Karpas-422 (cell line): ENCODE results near the gene INVS. TPM values are rescaled to one million over a fixed set of nuclear protein-coding genes. Genes with fewer than 3 reads are reported as not detected.

ENCODE experiments used
- DNase-seq: peaks from one replicate; pipeline ENCODE4 v3.0.0-alpha.2; 2015
- H2AFZ ChIP-seq: fragments of 200-600 bp; sonication (generic); 2 replicates; pipeline ENCODE4 v1.6.1; 2014; ENCODE audit warnings: antibody characterized with exemption, low read length, mixed read lengths
- H3K27ac ChIP-seq: fragments of 200-600 bp; sonication (generic); 2 replicates; pipeline ENCODE4 v1.5.1; 2014; ENCODE audit warnings: mild to moderate bottlenecking, low read length, moderate library complexity
- H3K27me3 ChIP-seq: fragments of 200-600 bp; sonication (generic); 2 replicates; pipeline ENCODE4 v1.6.1; 2014; ENCODE audit warnings: low read length, mixed read lengths
- H3K36me3 ChIP-seq: fragments of 200-600 bp; sonication (generic); 2 replicates; pipeline ENCODE4 v1.6.1; 2014; ENCODE audit warnings: low read length, mixed read lengths; ENCODE audit not compliant: insufficient read depth
- H3K4me1 ChIP-seq: fragments of 200-600 bp; sonication (generic); 2 replicates; pipeline ENCODE4 v1.6.1; 2014; ENCODE audit warnings: mild to moderate bottlenecking, low read length, mixed read lengths
- H3K4me2 ChIP-seq: fragments of 200-600 bp; sonication (generic); 2 replicates; pipeline ENCODE4 v1.6.1; 2014; ENCODE audit warnings: low read length, low read depth, mild to moderate bottlenecking; ENCODE audit not compliant: poor library complexity, severe bottlenecking
- H3K4me3 ChIP-seq: fragments of 200-600 bp; sonication (generic); 2 replicates; pipeline ENCODE4 v1.5.1; 2014; ENCODE audit warnings: mild to moderate bottlenecking, antibody characterized with exemption, low read length, mixed read lengths
- H3K79me2 ChIP-seq: fragments of 200-600 bp; sonication (generic); 2 replicates; pipeline ENCODE4 v1.6.1; 2014; ENCODE audit warnings: mild to moderate bottlenecking, low read length, mixed read lengths
- H3K9ac ChIP-seq: fragments of 200-600 bp; sonication (generic); 2 replicates; pipeline ENCODE4 v1.6.0; 2014; ENCODE audit warnings: low read length
- H3K9me2 ChIP-seq: fragments of 200-600 bp; sonication (generic), shearing (Covaris generic); replicated peaks from 2 replicates; pipeline ENCODE4 v1.6.0; 2014; ENCODE audit warnings: mild to moderate bottlenecking, low read length, moderate library complexity; ENCODE audit not compliant: insufficient read depth
- H3K9me3 ChIP-seq: fragments of 300-700, 200-600 bp; sonication (generic); 2 replicates; pipeline ENCODE4 v1.6.1; 2014; ENCODE audit warnings: low read length, mixed read lengths
- H4K20me1 ChIP-seq: fragments of 200-600 bp; sonication (generic); 2 replicates; pipeline ENCODE4 v1.6.1; 2014; ENCODE audit warnings: mild to moderate bottlenecking, antibody characterized with exemption, low read length, low read depth; ENCODE audit not compliant: insufficient read depth
- total RNA-seq: library from RNA; depleted of rRNA; stranded (reverse); fragments of >200 nt; shearing (Covaris generic); gene quantifications from 2 replicates; pipeline ENCODE4 v1.2.3, GENCODE V29; 2014; ENCODE audit warnings: low replicate concordance

Gene INVS
- total RNA-seq, 1 experiment from 2014 or later = 33.8 TPM

DNA sequence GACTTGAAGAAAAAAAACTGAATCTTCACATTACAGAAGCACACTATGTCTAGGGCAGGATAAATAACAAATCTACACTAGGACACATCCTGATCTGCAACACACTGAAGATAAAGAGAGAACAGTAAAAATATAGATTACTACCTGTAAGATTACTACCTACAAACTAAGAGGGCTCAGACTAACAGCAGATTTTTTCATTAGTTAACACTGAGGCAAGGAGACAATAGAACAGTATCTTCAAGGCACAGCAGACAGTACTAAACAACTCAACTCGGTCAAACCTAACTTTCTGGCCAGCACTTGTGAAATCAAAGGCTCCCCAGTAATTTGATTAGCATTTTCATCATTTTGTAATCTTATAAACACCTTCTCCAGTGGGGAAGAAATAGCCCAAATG, 207.2 kb downstream of the INVS start:
- peaks cover 64% of the 10 kb centered on the region for H3K36me3 ChIP-seq

DNA sequence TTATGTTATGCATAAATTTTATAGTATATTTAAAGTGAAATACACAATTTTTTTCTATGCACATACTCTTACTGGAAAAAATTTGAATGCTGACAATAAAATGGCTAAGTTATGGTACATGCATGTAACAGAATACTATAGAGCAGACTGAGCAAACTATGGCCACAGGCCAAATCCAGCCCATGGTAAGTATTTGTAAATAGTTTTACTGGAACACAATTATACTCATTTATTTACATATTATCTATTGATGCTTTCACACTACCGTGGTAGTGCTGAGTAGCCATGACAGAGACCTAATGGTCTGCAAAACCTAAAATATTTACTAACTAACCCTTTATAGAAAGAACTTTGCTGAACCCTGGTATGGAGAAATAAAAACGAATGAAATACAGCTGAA, 208.0 kb downstream of the INVS start:
- H3K36me3 ChIP-seq = peaks cover 63% of the 10 kb centered on the region
- H3K4me1 ChIP-seq = peaks cover 17% of the 10 kb centered on the region
- peaks cover 98% of the 10 kb centered on the region for H3K79me2 ChIP-seq
- no peak overlapping the region for H3K9ac ChIP-seq
- H3K9me2 ChIP-seq = no peaks in the 10 kb centered on the region
- DNase-seq = no peak
- H4K20me1 ChIP-seq = no peaks in the 10 kb centered on the region; the same call in 1 of the 2 replicates
- H2AFZ ChIP-seq = no peak overlapping the region
- no peak overlapping the region for H3K27ac ChIP-seq
- H3K27me3 ChIP-seq = no peaks in the 10 kb centered on the region
- no peaks in the 10 kb centered on the region for H3K9me3 ChIP-seq
- H3K4me3 ChIP-seq = no peak overlapping the region
- no peak overlapping the region for H3K4me2 ChIP-seq

More for the DNA sequence above, 207.2 kb downstream of the INVS start:
- H3K9ac ChIP-seq = no peak overlapping the region
- DNase-seq = no peak
- H2AFZ ChIP-seq = no peak overlapping the region
- peaks cover 17% of the 10 kb centered on the region for H3K4me1 ChIP-seq
- H4K20me1 ChIP-seq = no peaks in the 10 kb centered on the region
- H3K4me2 ChIP-seq = no peak overlapping the region
- no peak overlapping the region for H3K4me3 ChIP-seq
- H3K79me2 ChIP-seq = peaks cover 90% of the 10 kb centered on the region
- H3K9me3 ChIP-seq = no peaks in the 10 kb centered on the region
- no peaks in the 10 kb centered on the region for H3K27me3 ChIP-seq
- H3K9me2 ChIP-seq = no peaks in the 10 kb centered on the region
- H3K27ac ChIP-seq = no peak overlapping the region

DNA sequence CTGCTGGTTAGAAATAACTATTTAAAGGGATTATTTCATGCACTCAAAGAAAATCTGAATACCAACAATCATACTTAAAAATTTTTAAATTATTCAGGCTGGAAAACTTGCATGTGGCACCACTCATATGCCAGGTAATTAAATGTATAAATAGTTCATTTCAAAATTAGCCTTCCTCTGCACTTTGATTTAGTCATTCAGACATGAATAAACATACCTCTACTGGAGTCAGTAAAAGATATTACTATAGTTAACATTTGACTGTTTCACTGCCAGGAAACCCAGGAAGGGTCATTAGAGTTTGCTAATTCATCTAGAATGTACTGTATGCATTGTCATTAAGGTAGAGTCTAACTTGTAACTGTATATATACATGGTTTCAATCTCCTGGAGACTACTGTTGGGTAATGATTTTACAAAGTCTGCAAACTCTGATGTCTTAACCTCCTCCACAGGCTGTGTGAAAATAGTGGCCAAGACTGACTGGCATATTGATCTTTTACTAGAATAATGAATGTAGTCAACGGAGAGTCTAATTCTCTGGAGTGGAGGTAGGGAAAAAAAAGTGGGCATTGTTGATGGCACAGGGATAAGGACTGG, 210.0 kb downstream of the INVS start:
- no peak for DNase-seq
- Histone ChIP-seq H3K9me3 (no peaks in the 10 kb centered on the region), H3K79me2 (peaks cover 95% of the 10 kb centered on the region), H3K4me3 (no peak overlapping the region), H3K4me2 (no peak overlapping the region), H3K9me2 (no peaks in the 10 kb centered on the region), H3K36me3 (peaks cover 56% of the 10 kb centered on the region), H2AFZ (no peak overlapping the region), H4K20me1 (no peaks in the 10 kb centered on the region; the same call in 1 of the 2 replicates), H3K27me3 (no peaks in the 10 kb centered on the region), H3K4me1 (peaks cover 17% of the 10 kb centered on the region), H3K9ac (no peak overlapping the region), H3K27ac (peak overlapping the region; percentile 13; the same call in 1 of the 2 replicates)

DNA sequence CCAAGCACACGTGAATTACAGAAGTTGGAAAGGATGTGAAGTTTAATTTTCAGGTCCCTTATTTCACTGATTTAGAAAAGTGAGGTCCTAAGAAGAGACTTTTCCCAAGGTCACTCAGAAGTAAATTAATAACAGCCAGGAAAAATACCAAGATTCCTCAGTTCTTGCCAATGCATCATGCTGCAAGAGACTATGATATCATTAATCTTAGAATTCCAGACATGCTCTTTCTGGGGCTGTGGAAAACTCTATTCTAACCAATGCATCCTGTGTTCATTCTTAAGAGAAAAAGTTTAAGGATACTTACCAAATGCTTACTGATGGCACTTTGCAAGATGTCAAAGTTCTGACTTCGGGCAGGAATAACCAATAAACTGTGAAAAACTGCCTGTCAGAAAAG, 210.9 kb downstream of the INVS start:
- H3K9ac ChIP-seq = no peak overlapping the region
- H3K4me1 ChIP-seq = peaks cover 17% of the 10 kb centered on the region
- no peaks in the 10 kb centered on the region for H3K27me3 ChIP-seq
- H3K9me2 ChIP-seq = no peaks in the 10 kb centered on the region
- H2AFZ ChIP-seq = no peak overlapping the region
- H4K20me1 ChIP-seq = no peaks in the 10 kb centered on the region; the same call in 1 of the 2 replicates
- H3K4me2 ChIP-seq = no peak overlapping the region
- peaks cover 62% of the 10 kb centered on the region for H3K36me3 ChIP-seq
- DNase-seq = no peak
- H3K79me2 ChIP-seq = peaks cover 96% of the 10 kb centered on the region
- no peak overlapping the region for H3K4me3 ChIP-seq
- H3K9me3 ChIP-seq = no peaks in the 10 kb centered on the region
- no peak overlapping the region for H3K27ac ChIP-seq

DNA sequence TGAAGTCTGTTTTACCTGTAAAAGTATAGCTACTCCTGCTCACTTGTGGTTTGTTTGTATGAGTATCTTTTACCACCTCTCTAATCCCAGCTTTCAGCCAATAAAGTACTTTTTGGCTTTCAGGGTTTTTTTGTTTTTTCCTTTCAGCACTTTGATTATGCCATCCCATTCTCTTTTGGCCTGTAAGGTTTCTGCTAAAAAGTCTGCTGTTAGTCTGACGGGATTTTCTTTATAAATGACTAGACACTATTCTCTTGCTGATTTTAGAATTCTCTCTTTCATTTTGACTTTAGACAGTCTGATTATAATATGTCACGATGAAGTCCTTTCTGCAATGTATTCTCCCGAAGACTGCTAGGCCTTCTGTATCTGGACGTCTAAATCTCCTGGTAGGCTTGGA, 216.5 kb downstream of the INVS start:
- Histone ChIP-seq H3K27me3 (no peaks in the 10 kb centered on the region), H3K9ac (no peak overlapping the region), H3K4me3 (no peak overlapping the region), H3K9me3 (no peaks in the 10 kb centered on the region), H3K9me2 (no peaks in the 10 kb centered on the region), H3K27ac (no peak overlapping the region), H4K20me1 (peaks cover 3% of the 10 kb centered on the region; the same call in 1 of the 2 replicates), H3K4me1 (no peaks in the 10 kb centered on the region), H2AFZ (no peak overlapping the region), H3K36me3 (peaks cover 71% of the 10 kb centered on the region), H3K4me2 (no peak overlapping the region), H3K79me2 (peaks cover 92% of the 10 kb centered on the region)
- DNase-seq = no peak

DNA sequence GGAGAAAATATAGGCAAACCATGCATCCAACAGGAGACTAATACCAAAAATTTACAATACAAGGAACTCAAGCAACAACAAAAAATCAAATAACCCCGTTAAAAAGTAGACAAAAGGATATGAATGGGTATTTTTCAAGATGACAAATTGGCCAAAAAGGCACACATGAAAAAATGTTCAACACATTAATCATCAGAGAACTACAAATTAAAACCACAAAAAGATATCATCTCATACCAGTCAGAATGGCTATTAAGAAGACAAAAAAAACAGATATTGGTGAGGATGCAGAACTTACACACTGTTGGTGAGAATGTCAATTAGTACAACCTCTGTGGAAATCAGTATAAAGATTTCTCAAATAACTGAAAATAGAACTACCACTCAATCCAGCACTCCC, 218.7 kb downstream of the INVS start:
- H3K36me3 ChIP-seq = peaks cover 69% of the 10 kb centered on the region
- no peaks in the 10 kb centered on the region for H3K9me3 ChIP-seq
- no peak overlapping the region for H3K4me2 ChIP-seq
- no peak overlapping the region for H2AFZ ChIP-seq
- 0 out of 2 replicates have a peak, but pooled peaks cover 3% of the 10 kb centered on the region for H4K20me1 ChIP-seq
- H3K9me2 ChIP-seq = no peaks in the 10 kb centered on the region
- no peaks in the 10 kb centered on the region for H3K27me3 ChIP-seq
- H3K79me2 ChIP-seq = peaks cover 89% of the 10 kb centered on the region
- H3K9ac ChIP-seq = no peak overlapping the region
- H3K27ac ChIP-seq = no peak overlapping the region
- no peak overlapping the region for H3K4me3 ChIP-seq
- no peak for DNase-seq
- H3K4me1 ChIP-seq = no peaks in the 10 kb centered on the region

DNA sequence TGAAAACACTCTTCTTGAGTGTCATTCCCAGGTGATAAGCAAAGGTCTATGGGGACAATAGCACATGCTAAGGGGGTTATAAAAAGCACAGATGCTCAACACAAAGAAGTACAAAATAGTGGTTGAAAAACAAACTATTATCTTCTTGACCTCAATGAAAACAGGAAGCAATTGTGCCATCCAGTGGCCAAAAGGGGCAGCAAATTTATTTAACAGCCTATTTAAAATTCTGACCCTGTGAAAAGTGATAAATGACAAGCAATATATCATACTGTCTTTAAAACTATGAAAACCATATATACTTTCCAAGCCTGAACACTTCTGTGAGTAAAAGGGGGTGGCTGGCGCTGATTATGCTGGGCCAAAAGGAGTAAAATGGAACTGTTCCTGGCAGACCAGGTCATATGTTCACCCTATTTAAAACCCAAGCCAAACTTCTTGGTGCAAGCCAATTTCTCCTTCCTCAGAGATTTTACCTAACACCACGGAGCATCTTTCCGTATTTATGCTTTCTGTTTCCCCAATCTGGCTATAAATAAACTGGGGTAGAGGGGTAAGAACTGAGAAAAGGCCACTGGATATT, 224.0 kb downstream of the INVS start:
- H3K79me2 ChIP-seq = peaks cover 83% of the 10 kb centered on the region
- H3K9ac ChIP-seq = no peak overlapping the region
- H3K9me2 ChIP-seq = no peaks in the 10 kb centered on the region
- peak; percentile 73 for DNase-seq
- no peaks in the 10 kb centered on the region for H3K9me3 ChIP-seq
- H3K36me3 ChIP-seq = peaks cover 74% of the 10 kb centered on the region; the same call in 1 of the 2 replicates
- H4K20me1 ChIP-seq = peaks cover 7% of the 10 kb centered on the region; the same call in 1 of the 2 replicates
- H3K27me3 ChIP-seq = no peaks in the 10 kb centered on the region
- no peak overlapping the region for H3K4me2 ChIP-seq
- no peak overlapping the region for H3K4me3 ChIP-seq
- no peaks in the 10 kb centered on the region for H3K4me1 ChIP-seq
- H2AFZ ChIP-seq = no peak overlapping the region
- no peak overlapping the region for H3K27ac ChIP-seq

DNA sequence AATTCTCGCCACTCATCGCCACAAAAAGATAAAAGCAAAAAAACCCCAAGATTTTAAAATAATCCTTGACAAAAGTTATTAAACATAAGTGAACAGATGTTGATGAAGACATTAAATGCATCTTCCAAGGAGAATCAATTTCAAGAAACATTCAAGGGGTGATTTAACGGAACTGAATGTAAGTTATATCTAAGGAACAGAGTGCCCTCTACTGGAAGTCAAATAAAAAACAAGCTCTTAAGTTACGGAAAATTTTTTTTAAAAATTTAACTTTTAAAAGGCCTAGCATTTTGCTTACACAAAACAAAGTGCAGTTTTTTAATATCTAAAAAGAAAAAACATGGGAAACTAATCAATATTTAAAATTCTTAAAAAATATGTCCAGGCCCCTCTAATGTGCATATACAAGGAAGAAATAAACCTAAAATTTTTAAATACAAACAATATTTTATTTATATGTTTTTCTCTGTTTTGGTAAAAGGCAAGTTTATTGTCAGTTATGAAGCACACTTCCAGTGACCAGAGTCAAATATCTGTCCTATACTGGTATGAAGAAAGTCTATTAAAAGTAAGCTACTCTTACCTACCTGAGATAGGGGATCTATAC, 225.7 kb downstream of the INVS start:
- H3K27ac ChIP-seq = no peak overlapping the region
- H3K9me3 ChIP-seq = no peaks in the 10 kb centered on the region
- H3K27me3 ChIP-seq = no peaks in the 10 kb centered on the region
- H4K20me1 ChIP-seq = peaks cover 7% of the 10 kb centered on the region; the same call in 1 of the 2 replicates
- peaks cover 85% of the 10 kb centered on the region for H3K79me2 ChIP-seq
- H3K4me2 ChIP-seq = no peak overlapping the region
- peak; percentile 71 for DNase-seq
- no peak overlapping the region for H3K9ac ChIP-seq
- H3K9me2 ChIP-seq = no peaks in the 10 kb centered on the region
- H2AFZ ChIP-seq = no peak overlapping the region
- no peak overlapping the region for H3K4me3 ChIP-seq
- H3K4me1 ChIP-seq = no peaks in the 10 kb centered on the region
- H3K36me3 ChIP-seq = peaks cover 79% of the 10 kb centered on the region
